ENCODE measurements around the gene C1orf105.
"Not testable (repeated sequence)": the region's sequence is repeated elsewhere in the genome, so short reads cannot be mapped to it uniquely, and the experiment has no call there.

Gene C1orf105

GRCh38 chr1:172494166-172494565 lies 73.7 kb downstream of the C1orf105 start:
- no peak for DNase-seq

DNA sequence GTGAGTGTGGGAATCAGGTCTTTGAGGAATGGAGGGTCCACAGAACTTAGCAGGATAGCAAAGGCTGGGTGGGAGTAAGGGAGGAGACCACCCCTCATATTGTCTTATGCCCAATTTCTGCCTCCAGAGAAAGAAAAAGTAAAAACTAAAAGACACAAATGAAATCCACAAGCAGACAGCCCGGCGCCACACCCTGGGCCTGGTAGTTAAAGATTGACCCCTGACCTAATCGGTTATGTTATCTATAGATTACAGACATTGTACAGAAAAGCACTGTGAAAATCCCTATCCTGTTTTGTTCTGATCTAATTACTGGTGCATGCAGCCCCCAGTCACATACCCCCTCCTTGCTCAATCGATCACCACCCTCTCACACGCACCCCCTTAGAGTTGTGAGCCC lies 75.6 kb downstream of the C1orf105 start:
- not testable (repeated sequence) for DNase-seq

DNA sequence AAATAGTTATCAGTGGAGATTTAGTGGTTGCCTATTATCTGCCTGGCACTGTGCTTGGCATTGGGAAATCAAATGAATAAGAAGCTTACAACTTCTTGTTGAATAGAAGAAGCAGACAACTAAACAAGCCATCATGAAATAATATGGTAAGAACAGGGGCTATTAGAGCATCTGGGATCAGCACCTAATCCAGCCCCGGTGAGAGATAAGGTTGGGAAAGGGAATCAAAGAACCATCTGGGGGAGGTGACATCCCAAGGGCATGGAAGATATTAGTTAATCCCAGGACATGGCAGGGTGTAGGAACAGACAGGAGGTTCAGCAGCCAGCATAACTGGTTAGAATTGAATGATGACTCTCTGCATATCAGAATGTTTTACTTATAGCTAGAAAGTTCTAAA lies 76.2 kb downstream of the C1orf105 start:
- DNase-seq = no peak

DNA sequence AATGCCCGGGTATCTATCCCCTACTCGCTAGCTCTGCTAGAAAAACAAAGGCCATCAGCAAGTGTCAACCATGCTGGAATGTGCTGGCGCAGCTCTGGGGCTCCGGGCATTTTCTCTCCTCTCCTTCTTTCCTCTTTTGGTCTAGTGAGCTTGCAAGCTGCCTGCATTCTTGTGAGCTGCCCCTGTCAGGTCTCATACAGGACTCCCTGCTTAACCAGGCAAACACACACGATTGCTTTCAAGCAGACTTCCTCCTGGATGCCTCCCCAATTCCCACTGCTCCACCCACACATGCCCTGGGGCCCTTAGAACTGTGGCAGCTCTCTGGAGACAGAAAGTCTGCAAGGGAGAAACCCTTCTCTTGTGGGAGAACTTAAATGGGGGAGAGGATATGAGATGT lies 76.7 kb downstream of the C1orf105 start:
- no peak for DNase-seq

- no peak for DNase-seq
Measured at GRCh38 chr1:172498857-172499256, 78.4 kb downstream of the C1orf105 start.

DNA sequence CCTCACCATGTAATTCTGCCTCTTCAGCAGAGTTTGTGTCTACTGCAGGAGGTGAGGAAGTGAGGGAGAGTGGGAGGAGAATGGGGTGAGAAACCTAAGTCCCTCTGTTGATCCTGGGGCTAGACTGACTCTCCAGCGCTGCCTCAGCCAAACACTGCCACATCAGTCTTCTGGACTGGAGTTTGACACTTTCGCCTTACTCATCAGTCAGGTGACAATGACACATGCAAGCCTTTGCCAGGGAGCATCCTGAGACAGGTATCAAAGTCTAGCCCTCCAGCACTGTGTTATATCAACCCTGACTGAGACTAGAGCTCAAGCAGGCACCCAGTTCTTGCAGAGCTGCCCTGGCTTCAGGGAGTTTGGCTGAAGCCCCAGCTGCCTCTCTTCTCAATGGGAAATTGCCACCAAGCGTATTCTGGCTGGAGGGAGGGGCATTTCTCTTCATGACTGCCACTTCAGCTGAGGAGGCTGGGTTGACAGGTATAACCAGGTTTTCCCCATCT lies 79.2 kb downstream of the C1orf105 start:
- no peak for DNase-seq

- no peak for DNase-seq
Measured at GRCh38 chr1:172500207-172500606, 79.7 kb downstream of the C1orf105 start.

GRCh38 chr1:172507741-172508140 lies 87.3 kb downstream of the C1orf105 start:
- no peak for DNase-seq

DNA sequence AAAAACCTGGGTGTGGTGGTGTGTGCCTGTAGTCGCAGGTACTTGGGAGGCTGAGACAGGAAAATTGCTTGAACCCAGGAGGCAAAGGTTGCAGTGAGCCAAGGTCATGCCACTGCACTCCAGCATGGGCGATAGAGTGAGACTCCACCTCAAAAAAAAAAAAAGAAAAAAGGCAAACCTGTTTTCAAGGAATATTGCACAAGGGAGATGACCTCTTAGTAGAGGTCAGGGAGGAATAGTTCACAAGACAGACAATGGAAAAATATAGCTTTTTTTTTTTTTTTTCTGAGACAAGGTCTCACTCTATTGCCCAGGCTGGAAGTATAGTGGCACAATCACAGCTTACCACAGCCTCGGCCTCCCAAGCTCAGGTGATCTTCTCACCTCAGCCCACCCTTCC lies 90.0 kb downstream of the C1orf105 start:
- DNase-seq = no peak

DNA sequence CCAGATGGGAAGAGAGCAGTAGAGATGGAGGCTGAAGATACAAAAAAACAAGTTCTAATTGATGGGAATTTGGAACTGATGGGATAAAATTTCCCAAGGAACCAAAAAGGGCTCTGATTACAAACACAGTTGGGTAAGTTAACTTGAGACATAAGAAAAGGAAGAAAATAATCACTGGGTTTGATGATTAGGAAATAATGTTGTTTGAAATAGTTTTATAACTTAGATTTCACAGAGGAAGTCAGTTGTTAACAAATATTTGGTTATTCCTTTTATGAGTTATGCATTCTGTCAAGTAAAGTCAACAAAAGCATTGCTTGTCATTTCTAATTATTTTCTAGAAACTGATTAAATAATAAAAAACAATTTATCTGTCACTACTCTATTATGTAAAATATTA lies 92.1 kb downstream of the C1orf105 start:
- DNase-seq = no peak

DNA sequence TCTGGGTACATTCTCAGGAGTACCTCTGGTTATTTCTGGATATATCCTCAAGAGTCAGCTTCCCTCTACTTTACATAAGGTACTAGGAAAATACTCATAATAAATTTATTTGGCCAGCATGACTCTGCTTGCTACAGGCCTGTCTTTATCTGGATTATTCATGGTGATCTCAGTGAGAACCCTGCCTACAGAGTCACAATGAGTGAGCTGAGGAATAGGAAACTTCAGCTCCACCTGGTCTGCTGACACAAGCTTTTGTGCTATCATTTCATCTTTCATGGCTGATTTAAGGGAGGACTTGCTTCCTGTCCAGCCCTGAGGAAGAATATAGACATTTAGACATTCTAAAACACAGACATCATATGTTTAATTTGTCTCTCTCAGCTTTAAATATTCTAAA lies 93.0 kb downstream of the C1orf105 start:
- DNase-seq = no peak

DNA sequence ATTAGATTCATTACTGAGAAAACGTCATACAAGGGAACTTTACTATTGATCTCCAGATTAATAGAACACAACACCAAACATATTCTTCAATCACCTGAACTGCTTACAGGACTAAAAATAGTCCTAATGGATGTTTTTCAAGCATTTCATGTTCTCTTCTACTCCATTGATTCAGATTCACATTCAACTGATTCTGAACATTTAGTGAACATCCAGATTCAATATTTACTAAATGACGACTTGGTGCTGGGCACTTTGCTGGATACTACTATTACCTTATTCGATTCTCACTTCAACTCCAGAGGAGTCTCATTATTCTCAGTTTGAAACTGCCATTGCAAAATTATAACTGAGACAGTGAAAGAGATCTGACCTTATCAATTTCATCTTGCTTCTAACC lies 93.6 kb downstream of the C1orf105 start:
- DNase-seq = no peak

- no peak for DNase-seq
Measured at GRCh38 chr1:172515436-172515835, 95.0 kb downstream of the C1orf105 start.

- no peak for DNase-seq
Measured at GRCh38 chr1:172515927-172516326, 95.4 kb downstream of the C1orf105 start.

- no peak for DNase-seq
Measured at GRCh38 chr1:172517081-172517480, 96.6 kb downstream of the C1orf105 start.

DNA sequence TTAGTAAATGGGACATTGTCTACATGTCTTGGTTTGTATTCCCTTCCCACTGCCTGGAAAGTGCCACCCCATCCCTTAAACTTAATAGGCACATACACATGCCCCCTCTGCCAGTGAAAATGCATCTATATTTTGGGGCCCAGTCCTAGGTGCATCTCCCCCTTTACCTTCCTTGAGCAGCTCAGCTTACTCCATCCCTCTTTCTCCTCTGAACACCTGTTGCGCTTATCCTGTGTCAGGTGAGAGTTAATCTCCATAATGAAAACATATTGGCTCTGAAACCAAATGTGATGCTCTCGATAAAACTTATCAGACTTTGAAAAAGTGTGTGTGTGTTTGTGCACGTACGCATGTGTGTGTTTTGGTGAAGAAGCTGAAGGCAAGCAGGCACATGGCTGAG lies 97.1 kb downstream of the C1orf105 start:
- no peak for DNase-seq

All from stimulated activated naive CD4-positive, alpha-beta T cell (primary cell).